ENCODE data around the gene C4A.
"Not testable (repeated sequence)": the region's sequence is repeated elsewhere in the genome, so short reads cannot be mapped to it uniquely, and the experiment has no call there.

DNA sequence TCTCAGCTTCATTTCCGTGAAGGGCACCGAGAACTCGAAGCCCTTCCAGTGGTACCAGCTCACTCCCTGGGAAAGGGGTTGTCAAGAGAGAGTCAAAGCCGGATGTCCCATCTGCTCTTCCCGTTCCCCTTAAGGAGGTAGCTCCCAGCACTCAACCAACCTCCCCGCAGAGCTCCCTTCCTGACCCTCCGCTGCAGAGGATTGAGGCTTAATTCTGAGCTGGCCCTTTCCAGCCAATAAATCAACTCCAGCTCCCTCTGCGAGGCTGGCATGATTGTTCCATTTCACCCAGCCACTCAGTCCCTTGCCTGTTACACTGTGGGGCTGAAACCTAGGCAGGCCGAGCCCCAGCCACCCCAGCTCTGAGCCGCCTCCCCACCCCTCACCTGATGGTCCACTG lies 59.5 kb downstream of the C4A start:
- TF ChIP-seq, protein P1, sequence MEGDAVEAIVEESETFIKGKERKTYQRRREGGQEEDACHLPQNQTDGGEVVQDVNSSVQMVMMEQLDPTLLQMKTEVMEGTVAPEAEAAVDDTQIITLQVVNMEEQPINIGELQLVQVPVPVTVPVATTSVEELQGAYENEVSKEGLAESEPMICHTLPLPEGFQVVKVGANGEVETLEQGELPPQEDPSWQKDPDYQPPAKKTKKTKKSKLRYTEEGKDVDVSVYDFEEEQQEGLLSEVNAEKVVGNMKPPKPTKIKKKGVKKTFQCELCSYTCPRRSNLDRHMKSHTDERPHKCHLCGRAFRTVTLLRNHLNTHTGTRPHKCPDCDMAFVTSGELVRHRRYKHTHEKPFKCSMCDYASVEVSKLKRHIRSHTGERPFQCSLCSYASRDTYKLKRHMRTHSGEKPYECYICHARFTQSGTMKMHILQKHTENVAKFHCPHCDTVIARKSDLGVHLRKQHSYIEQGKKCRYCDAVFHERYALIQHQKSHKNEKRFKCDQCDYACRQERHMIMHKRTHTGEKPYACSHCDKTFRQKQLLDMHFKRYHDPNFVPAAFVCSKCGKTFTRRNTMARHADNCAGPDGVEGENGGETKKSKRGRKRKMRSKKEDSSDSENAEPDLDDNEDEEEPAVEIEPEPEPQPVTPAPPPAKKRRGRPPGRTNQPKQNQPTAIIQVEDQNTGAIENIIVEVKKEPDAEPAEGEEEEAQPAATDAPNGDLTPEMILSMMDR (IDR thresholded peaks at IDR 0.05): not testable (repeated sequence)
- TF ChIP-seq POLR2A (IDR thresholded peaks at IDR 0.05): not testable (repeated sequence)
